ENCODE data around the gene POLR3H. TPM values are rescaled to one million over a fixed set of nuclear protein-coding genes. Genes with fewer than 3 reads are reported as not detected.

The POLR3H gene
- total RNA-seq, 2 experiments from 2014 or later: 29.8 to 30.5 TPM

- H3K4me1 Mint-ChIP-seq: peaks cover 5% of the 10 kb centered on the region
- H3K4me3 Mint-ChIP-seq: no peak overlapping the region
- no peak for ATAC-seq (ENCODE audit: low read depth)
- no peak for DNase-seq
- H3K27me3 Mint-ChIP-seq: no peaks in the 10 kb centered on the region
- POLR2A ChIA-PET: no interaction called here
- no peaks in the 10 kb centered on the region for H3K9me3 Mint-ChIP-seq
- H3K27ac Mint-ChIP-seq: no peak overlapping the region
- peaks cover 4% of the 10 kb centered on the region for H3K36me3 Mint-ChIP-seq
These were observed 52.7 kb downstream of the POLR3H start for GRCh38 chr22:41491374-41492100.

DNA sequence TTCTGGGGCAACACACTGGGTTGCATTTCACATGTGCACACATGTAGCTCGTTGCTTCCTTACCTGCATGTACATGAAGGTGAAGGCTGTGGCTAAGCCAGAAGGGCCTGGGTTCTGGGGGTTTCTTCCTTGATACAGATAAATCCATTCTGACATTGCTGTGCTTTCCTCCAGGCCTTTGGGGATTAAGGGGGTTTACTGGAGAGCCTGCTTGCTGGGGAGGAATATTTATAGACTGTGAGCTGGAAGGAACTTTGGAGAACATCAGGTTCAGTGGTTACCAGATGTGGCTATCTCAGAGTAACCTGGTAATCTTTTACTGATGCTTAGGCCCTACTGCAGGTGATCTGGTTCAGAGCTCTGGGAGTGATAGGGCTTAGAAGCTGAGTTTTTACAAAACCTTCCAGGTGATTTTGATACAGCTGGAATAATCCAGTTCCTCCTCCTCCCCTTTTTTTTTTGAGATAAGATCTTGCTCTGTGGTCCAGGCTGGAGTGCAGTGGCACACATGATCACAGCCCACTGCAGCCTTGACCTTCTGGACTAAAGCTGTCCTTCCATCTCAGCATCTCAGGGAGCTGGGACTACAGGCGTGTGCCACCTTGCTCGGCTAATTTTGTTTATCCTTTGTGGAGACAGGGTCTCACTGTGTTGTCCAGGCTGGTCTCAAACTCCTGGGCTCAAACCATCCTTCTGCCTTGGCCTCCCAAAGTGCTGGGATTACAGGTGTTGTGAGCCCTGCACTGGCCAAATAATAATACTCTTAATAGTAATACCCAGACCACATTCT is 55.5 kb downstream of the POLR3H start:
- POLR2A ChIA-PET: no interaction called here
- Mint-ChIP-seq H3K27ac (no peak overlapping the region), H3K27me3 (no peaks in the 10 kb centered on the region), H3K9me3 (no peaks in the 10 kb centered on the region), H3K36me3 (peaks cover 4% of the 10 kb centered on the region), H3K4me3 (no peak overlapping the region), H3K4me1 (peaks cover 9% of the 10 kb centered on the region)
- DNase-seq (no peak), ATAC-seq (ENCODE audit: low read depth) (no peak)

DNA sequence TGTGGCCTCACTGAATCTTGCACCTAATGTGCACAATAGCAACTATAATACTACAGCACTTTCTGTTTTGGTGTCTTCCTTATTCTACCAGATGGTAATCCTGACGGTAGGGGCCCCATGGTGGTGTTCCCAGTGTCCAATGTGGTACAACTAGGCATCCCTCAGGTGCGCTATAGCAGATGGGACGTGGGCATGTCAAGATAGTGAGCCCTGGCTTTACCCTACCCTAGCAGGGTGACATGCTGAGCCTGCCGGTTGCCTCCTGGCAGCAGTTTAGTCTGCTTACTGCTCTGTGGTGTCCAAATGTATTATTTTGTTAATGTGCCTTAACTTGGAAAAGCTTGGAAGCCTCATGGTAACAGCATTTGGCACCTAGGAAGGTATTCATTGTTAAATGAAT is 56.2 kb downstream of the POLR3H start:
- peaks cover 11% of the 10 kb centered on the region for H3K4me1 Mint-ChIP-seq
- no peak overlapping the region for H3K4me3 Mint-ChIP-seq
- no peaks in the 10 kb centered on the region for H3K27me3 Mint-ChIP-seq
- no peak for ATAC-seq (ENCODE audit: low read depth)
- no peaks in the 10 kb centered on the region for H3K9me3 Mint-ChIP-seq
- POLR2A ChIA-PET: no interaction called here
- H3K36me3 Mint-ChIP-seq: peaks cover 4% of the 10 kb centered on the region
- no peak for DNase-seq
- H3K27ac Mint-ChIP-seq: no peak overlapping the region

- peaks cover 16% of the 10 kb centered on the region for H3K4me1 Mint-ChIP-seq
These were observed 57.0 kb downstream of the POLR3H start for GRCh38 chr22:41487037-41487935.

DNA sequence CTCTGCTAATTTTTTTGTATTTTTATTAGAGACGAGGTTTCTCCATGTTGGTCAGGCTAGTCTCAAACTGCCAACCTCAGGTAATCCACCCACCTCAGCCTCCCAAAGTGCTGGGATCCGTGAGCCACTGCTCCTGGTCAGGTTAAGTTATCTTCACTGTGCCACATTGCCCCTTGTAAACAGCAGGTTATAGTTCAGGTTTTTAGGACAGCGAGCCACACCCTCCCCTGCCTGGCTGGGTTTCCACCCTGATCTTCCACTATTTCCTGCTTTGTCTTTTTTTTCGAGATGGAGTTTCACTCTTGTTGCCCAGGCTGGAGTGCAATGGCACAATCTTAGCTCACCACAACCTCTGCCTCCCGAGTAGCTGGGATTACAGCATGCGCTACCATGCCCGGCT is 59.2 kb downstream of the POLR3H start:
- ATAC-seq (ENCODE audit: low read depth) (no peak), DNase-seq (no peak)
- no peak overlapping the region for H3K4me3 Mint-ChIP-seq
- POLR2A ChIA-PET: no interaction called here
- peaks cover 2% of the 10 kb centered on the region for H3K36me3 Mint-ChIP-seq
- H3K9me3 Mint-ChIP-seq: no peaks in the 10 kb centered on the region
- no peak overlapping the region for H3K27ac Mint-ChIP-seq
- peaks cover 17% of the 10 kb centered on the region for H3K4me1 Mint-ChIP-seq
- H3K27me3 Mint-ChIP-seq: no peaks in the 10 kb centered on the region

More at GRCh38 chr22:41487037-41487935, 57.0 kb downstream of the POLR3H start:
- H3K27me3 Mint-ChIP-seq: no peaks in the 10 kb centered on the region
- H3K9me3 Mint-ChIP-seq: no peaks in the 10 kb centered on the region
- no peak overlapping the region for H3K4me3 Mint-ChIP-seq
- POLR2A ChIA-PET: no interaction called here
- no peak overlapping the region for H3K27ac Mint-ChIP-seq
- peaks cover 2% of the 10 kb centered on the region for H3K36me3 Mint-ChIP-seq
- no peak for ATAC-seq (ENCODE audit: low read depth)
- DNase-seq: no peak

DNA sequence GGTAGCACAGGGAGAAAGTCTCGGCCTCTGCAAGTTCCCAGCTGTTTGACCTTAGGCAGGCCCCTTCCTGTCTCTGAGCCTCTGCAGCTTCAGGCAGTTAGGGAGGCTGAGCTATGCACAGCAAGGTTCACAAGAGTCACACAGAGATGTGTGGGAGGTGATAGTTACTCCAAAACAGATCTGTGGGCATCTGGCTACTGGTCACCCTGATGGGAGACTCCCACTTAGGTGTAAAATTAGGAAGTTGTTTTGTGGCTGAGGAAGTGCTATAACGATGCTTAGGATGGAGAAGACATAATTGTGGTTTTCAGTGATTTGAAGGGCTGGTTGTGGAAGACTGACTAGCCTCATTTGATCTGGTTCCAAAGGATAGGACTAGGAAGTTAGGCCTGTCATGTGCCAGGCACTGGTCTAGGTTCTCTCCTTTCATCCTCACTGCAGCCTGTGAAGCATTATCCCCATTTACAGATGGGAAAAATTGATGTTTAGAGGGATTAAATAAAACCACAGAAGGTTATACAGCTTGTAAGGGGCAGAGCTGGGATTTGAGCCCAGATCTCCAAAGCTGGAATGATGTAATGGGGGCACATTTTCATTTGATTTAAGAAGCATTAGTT is 61.8 kb downstream of the POLR3H start:
- Mint-ChIP-seq H3K27me3 (no peaks in the 10 kb centered on the region), H3K27ac (no peak overlapping the region), H3K36me3 (no peaks in the 10 kb centered on the region), H3K9me3 (no peaks in the 10 kb centered on the region), H3K4me3 (no peak overlapping the region), H3K4me1 (peaks cover 15% of the 10 kb centered on the region)
- no peak for DNase-seq
- POLR2A ChIA-PET: no interaction called here
- ATAC-seq (ENCODE audit: low read depth): no peak

DNA sequence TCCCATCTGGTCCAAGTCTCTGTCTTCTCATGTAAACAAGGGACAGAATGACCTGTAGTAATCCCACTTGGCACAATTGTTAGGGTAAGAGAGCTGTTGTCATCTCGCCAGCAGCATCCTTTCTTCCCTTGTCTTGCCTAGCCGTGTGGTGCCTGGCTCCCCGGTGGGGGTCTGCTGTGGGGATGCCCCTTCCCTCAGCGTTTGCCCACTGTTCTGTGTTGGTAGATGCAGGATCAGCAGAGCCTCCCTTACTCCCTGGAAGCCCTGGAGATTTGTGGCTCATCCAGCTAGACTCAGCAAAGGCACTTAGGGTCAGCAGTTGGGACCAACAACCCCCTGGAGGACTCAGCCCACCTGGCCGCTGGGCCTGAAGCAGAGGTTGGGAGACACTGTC is 62.3 kb downstream of the POLR3H start:
- peaks cover 12% of the 10 kb centered on the region for H3K4me1 Mint-ChIP-seq
- H3K4me3 Mint-ChIP-seq: no peak overlapping the region
- H3K9me3 Mint-ChIP-seq: no peaks in the 10 kb centered on the region
- no peaks in the 10 kb centered on the region for H3K36me3 Mint-ChIP-seq
- POLR2A ChIA-PET: no interaction called here
- ATAC-seq (ENCODE audit: low read depth) (no peak), DNase-seq (no peak)
- no peak overlapping the region for H3K27ac Mint-ChIP-seq
- no peaks in the 10 kb centered on the region for H3K27me3 Mint-ChIP-seq

DNA sequence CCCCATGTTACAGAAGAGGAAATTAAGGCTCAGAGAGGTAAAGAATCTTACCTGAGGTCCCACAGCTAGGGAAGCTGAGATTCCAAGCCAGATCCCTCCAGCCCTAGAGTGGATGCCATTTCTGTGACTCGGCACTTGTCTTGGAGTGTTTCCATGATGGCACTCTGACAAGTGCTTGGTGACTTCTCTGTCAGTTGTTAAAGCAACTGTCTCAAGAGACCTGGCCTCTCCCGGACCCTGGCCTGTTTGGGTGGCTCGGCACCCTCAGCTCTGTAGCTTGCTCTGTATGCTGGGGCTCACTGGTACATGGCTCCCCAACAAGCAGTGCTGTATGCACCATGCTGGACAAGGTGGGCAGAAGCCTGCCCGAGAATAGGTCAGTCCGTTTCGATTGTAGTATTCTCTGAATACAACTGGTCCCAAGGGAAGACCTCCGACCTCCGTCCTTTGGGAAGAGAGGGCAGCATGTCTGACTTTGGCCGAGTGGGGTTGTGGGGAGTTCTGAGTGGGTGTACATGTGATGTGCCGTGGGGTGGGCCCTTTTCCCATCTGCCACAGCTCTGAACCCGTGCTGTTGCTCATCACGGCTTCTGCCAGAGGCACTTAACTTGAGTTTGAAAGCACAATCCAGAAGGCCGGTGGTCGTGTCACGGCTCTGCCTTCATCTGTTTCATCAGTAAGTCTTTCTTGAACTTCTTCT is 63.0 kb downstream of the POLR3H start:
- Mint-ChIP-seq H3K9me3 (no peaks in the 10 kb centered on the region), H3K27ac (no peak overlapping the region), H3K4me1 (peaks cover 12% of the 10 kb centered on the region), H3K27me3 (no peaks in the 10 kb centered on the region), H3K36me3 (no peaks in the 10 kb centered on the region), H3K4me3 (no peak overlapping the region)
- no peak for DNase-seq
- POLR2A ChIA-PET: no interaction called here
- ATAC-seq (ENCODE audit: low read depth): no peak

- no peak for DNase-seq
- Mint-ChIP-seq H3K36me3 (no peaks in the 10 kb centered on the region), H3K4me1 (peaks cover 9% of the 10 kb centered on the region), H3K9me3 (no peaks in the 10 kb centered on the region), H3K27ac (no peak overlapping the region), H3K4me3 (no peak overlapping the region), H3K27me3 (no peaks in the 10 kb centered on the region)
- ATAC-seq (ENCODE audit: low read depth): no peak
- POLR2A ChIA-PET: interaction anchor here (2.4 kb wide), 1 partner anchor 12 kb away, joined by 7 read pairs; the partner anchor contains the start of genes ACO2 and PHF5A
These were observed 63.9 kb downstream of the POLR3H start for GRCh38 chr22:41480397-41480735.

DNA sequence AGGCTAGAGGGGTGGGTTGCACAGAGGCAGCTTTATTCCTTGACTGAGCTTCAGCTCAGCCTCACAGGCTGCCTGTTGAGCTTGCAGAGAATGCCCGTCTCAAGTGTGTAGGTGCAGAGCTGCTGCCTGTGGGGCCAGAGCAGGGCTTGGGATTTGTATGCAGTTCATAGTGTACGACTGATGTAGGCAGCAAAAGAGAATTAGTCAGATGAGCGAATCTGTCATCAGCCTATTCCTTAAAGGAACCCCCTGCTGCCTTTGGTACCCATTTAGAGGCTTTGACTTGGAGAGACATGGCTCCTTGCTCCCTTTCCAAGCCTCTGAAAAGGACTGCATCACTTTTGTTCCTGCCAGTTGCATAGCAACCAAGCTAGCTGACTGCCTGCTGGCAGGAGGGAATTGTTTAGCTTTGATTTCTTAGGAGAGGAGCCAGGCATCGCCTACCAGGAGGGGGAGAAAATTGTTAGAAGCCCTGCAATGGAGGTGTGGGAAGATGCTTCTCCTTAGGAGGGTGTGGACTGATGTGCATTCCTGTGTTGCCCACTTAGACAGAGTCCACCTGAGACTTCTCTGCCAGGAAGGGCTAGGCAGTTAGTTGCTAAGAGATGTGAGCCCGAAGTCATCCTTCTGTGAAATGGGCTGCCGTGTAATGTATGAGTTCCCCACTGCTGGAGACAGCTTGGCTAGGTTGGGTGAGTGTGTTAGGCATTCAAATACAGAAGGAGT is 64.4 kb downstream of the POLR3H start:
- Mint-ChIP-seq H3K9me3 (no peaks in the 10 kb centered on the region), H3K27me3 (no peaks in the 10 kb centered on the region), H3K27ac (no peak overlapping the region), H3K4me3 (no peak overlapping the region), H3K36me3 (no peaks in the 10 kb centered on the region), H3K4me1 (peaks cover 9% of the 10 kb centered on the region)
- no peak for DNase-seq
- POLR2A ChIA-PET: interaction anchor here (2.4 kb wide), 1 partner anchor 11 kb away, joined by 7 read pairs; the partner anchor contains the start of genes ACO2 and PHF5A
- ATAC-seq (ENCODE audit: low read depth): no peak

DNA sequence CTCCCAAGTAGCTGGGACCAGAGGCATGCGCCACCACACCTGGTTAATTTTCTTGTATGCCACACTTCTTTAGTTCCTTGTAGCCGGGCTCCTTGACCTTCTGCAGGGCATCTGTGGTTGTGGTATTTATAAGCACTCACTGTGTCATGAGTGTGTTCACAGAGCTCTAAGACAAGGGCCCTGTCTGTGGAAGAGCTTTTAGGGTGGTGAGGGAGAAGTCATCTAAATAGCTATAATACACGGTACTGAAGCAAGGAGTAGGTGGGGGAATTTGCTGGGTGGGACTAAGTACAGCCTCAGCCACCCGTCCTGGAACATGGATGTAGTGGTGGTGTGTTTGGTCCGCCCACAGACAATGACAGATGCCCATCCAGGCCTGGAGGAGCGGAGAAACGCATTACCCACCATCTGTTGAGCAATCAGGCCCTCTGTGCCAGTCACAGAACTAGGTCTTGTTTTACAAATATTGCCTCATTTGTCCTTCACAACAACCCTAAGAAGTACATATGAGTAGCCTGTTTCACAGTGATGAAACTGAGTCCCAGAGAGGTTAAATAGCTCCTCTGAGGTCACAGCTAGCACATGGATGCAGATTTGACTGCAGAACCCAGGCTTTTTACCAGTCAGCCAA is 65.3 kb downstream of the POLR3H start:
- ATAC-seq (ENCODE audit: low read depth): no peak
- Mint-ChIP-seq H3K27me3 (no peaks in the 10 kb centered on the region), H3K36me3 (no peaks in the 10 kb centered on the region), H3K9me3 (no peaks in the 10 kb centered on the region), H3K4me1 (peaks cover 9% of the 10 kb centered on the region), H3K4me3 (no peak overlapping the region), H3K27ac (no peak overlapping the region)
- POLR2A ChIA-PET: interaction anchor here (2.4 kb wide), 1 partner anchor 10 kb away, joined by 7 read pairs; the partner anchor contains the start of genes ACO2 and PHF5A
- no peak for DNase-seq

- POLR2A ChIA-PET: interaction anchor here (2.4 kb wide), 1 partner anchor 10 kb away, joined by 7 read pairs; the partner anchor contains the start of genes ACO2 and PHF5A
- DNase-seq: no peak
- Mint-ChIP-seq H3K36me3 (no peaks in the 10 kb centered on the region), H3K9me3 (no peaks in the 10 kb centered on the region), H3K27me3 (no peaks in the 10 kb centered on the region), H3K4me3 (no peak overlapping the region), H3K27ac (no peak overlapping the region), H3K4me1 (peaks cover 11% of the 10 kb centered on the region)
- ATAC-seq (ENCODE audit: low read depth): no peak
These were observed 65.8 kb downstream of the POLR3H start for GRCh38 chr22:41478473-41478872.

Data from activated naive CD8-positive, alpha-beta T cell treated with anti-CD3 and anti-CD28 coated beads, Interleukin-2, amount 10 ng/mL, durations not matched to agents 7 days and 5 days (primary cell).